Stimulated activated naive CD8-positive, alpha-beta T cell treated with anti-CD3 and anti-CD28 coated beads, Interleukin-15, Interleukin-2, amounts not matched to agents 100 ng/mL and 50 ng/mL, for 24 hours (primary cell): ENCODE results near the gene ZDHHC4.

Experiments used
- H3K27ac Mint-ChIP-seq: one replicate; pipeline ENCODE4 v1.8.0; 2021; ENCODE audit warnings: mild to moderate bottlenecking, mixed read lengths
- H3K27me3 Mint-ChIP-seq: one replicate; pipeline ENCODE4 v1.8.0; 2021; ENCODE audit warnings: mixed read lengths
- H3K36me3 Mint-ChIP-seq: one replicate; pipeline ENCODE4 v1.8.0; 2021; ENCODE audit warnings: low read depth, mixed read lengths
- H3K4me1 Mint-ChIP-seq: one replicate; pipeline ENCODE4 v1.8.0; 2021; ENCODE audit warnings: low read depth, mixed read lengths
- H3K4me3 Mint-ChIP-seq: one replicate; pipeline ENCODE4 v1.8.0; 2021; ENCODE audit warnings: mild to moderate bottlenecking, mixed read lengths
- H3K9me3 Mint-ChIP-seq: one replicate; pipeline ENCODE4 v1.8.0; 2021; ENCODE audit warnings: mixed read lengths

The ZDHHC4 gene

DNA sequence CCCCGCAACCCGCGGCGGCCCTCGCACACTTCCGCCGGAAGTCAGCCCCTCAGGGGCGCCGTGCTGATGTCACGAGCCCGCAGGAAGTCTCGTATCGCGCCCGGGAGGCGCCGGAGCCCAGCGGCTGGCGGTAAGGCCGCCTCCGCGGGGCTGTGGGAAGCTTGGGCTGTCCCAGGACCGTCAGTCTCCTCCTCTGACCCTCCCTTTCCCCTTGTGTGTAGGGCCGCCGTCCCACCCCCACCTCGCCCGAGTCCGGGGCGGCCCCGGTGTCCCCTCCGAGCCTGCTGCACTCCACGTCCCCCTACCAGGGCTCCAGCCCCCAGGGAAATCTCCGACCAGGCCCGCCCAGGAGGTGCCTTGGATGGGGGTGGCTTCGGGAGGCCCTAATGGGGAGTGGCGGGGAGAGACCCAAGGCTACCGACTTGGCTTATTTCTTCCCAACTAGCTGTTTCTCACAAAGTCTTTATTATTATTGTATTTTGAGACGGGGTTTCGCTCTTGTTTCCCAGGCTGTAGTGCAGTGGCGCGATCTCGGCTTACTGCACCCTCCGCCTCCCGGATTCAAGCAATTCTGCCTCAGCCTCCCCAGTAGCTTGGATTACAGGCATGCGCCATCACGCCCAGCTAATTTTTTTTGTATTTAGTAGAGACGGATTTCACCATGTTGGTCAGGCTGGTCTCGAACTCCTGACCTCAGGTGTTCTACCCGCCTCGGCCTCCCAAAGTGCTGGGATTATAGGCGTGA, at the start of gene ZDHHC4:
TSS of gene ZDHHC4 (plus strand) at position 86 of the 745 bp plus-strand sequence. CDS start 3,108 bp downstream, outside the sequence.
- Mint-ChIP-seq H3K9me3 (no peaks in the 10 kb centered on the region), H3K4me3 (peak within 1 kb of the TSS; percentile 86), H3K27me3 (no peaks in the 10 kb centered on the region), H3K36me3 (peaks cover 26% of the 10 kb centered on the region), H3K4me1 (peaks cover 23% of the 10 kb centered on the region), H3K27ac (peak within 1 kb of the TSS; percentile 86)

DNA sequence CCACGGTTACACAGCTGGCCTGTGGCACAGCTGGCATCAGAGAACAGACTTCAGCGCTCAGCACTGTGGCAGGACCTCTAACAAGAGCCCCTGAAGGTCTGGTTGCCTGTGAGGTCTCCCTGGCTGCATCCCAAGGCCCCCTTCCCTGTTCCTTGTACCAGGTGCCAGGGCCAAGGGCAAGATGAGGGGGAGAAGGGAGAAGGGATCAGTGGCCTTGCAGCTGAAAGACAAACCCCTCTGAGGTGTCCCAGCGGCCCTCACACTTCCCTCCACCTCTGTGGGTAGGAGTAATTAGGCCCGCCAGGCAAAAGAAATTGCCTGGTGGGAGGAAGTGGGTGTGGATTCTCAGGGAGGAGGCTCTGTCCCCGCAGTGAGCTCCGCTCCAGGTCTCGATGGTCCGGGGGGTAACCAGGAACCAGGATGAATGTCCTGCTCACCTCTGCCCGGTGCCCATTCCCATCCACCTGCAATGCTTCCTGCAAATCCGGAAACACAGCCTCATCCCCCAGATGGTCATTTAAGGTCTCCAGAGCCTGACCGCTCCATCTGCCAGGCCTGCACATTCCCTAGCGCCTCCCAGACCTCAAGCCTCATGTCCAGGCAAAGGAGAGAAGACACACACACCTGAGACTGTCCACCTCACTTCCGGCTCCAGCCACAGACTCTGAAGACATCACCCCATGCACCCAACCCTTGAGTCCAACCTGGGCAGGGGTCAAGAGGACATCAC, 48.7 kb upstream of the ZDHHC4 start:
- H3K27me3 Mint-ChIP-seq = peaks cover 22% of the 10 kb centered on the region
- no peak overlapping the region for H3K4me3 Mint-ChIP-seq
- no peaks in the 10 kb centered on the region for H3K9me3 Mint-ChIP-seq
- H3K27ac Mint-ChIP-seq = no peak overlapping the region
- peaks cover 19% of the 10 kb centered on the region for H3K4me1 Mint-ChIP-seq
- H3K36me3 Mint-ChIP-seq = no peaks in the 10 kb centered on the region

DNA sequence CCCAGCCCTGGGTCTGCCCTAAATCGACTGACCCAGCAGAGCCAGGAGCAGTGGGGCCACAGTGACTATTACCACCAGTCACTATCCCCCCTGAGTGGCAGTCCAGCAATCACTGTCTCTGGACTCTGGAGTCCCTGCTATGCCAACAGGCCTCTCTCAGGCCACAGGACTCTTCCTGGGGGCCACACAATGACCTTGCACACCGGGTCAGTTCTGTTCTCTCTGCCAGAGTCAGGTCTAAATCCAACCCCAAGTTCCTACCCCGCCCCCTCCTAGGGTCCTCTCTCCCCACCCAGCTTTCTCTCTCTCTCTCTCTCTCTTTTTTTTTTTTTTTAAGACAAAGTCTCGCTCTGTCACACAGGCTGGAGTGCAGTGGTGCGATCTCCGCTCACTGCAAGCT, 47.6 kb upstream of the ZDHHC4 start:
- Mint-ChIP-seq H3K27ac (no peak overlapping the region), H3K4me3 (peak overlapping the region; percentile 59), H3K27me3 (peaks cover 22% of the 10 kb centered on the region), H3K4me1 (peaks cover 27% of the 10 kb centered on the region), H3K36me3 (no peaks in the 10 kb centered on the region), H3K9me3 (no peaks in the 10 kb centered on the region)

DNA sequence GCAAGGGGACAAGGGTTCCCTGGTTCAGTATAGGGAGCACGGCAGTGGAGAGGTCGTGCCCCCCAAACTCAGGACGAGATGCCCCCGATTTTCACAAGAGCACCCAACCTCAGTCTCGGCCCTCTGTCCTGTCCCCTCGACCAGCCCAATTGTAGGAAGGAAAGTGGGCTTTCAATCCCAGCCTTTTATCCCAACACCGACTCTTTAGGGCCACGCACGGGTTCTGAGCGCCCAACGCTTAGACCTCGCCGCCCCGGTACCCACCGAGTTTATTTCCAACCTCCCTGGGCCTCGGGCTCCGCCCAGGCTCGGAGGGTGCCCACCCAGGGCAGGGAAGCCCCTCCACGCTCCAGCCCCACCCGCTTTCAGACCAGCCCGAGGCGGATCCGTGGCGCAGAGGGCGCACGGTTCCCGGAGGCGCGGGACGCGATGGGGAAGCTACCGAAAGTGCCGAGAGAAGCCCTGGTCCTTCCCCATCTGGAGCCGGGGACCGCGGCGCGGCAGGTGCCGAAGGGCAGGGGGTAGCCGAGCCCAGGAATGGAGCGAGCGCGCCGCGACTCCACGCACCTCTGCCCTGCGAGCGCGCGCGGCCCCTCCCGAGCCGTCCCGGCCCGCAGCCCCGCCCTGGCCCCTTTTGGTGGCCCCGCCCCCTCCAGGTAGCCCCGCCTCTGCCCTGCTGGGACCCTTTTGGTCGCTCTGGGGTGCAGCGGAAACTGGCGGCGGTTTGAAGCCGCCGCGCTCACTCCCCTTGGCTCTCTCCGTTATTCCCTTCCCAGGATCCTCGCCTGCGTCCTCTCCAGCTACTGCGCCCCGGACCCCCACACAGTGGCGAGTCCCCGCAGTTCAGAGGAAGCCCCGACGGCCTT, 46.4 kb upstream of the ZDHHC4 start:
- peaks cover 26% of the 10 kb centered on the region for H3K27me3 Mint-ChIP-seq
- no peaks in the 10 kb centered on the region for H3K9me3 Mint-ChIP-seq
- H3K4me1 Mint-ChIP-seq = peaks cover 31% of the 10 kb centered on the region
- peak overlapping the region; percentile 78 for H3K4me3 Mint-ChIP-seq
- H3K27ac Mint-ChIP-seq = peak overlapping the region; percentile 36
- no peaks in the 10 kb centered on the region for H3K36me3 Mint-ChIP-seq

DNA sequence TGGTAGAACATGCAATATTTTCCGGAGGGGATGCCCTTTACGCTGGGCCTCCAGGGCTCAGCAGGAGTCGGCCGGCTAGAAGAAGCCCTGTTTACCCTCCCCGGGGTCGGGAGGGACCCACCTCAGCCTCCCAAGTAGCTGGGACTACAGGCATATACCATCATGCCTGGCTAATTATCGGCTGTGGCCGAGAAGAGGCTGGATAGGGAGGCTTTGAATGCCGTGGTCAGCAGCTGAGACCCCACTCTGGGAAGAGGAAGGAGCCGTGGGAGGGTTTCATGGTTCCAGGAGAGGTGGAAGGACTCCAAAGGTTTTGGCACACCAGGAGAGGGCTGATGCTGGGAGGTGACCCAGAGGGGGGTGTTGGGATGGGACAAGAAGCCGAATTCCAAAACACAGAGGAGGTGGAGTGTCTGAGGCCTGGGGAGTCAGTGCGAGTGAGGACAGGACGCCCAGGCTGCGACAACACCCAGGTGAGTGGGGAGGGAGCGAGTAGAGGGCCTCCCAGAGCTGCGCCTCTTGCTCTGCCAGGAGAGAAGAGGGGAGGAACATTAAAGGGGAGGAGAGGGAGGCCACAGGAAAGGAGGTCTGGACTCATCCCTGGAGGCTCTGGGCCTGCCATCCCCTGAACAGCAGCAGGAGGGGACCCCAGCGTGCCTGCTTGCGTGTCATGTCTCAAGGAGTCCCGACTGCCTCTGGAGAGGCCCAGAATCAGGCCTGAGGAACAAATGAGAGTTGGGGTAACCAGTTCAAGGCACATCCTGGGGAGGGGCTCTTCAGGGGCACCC, 45.6 kb upstream of the ZDHHC4 start:
- no peaks in the 10 kb centered on the region for H3K9me3 Mint-ChIP-seq
- H3K4me3 Mint-ChIP-seq = peak overlapping the region; percentile 78
- H3K27me3 Mint-ChIP-seq = peaks cover 26% of the 10 kb centered on the region
- H3K4me1 Mint-ChIP-seq = peaks cover 31% of the 10 kb centered on the region
- H3K27ac Mint-ChIP-seq = peak overlapping the region; percentile 36
- no peaks in the 10 kb centered on the region for H3K36me3 Mint-ChIP-seq

DNA sequence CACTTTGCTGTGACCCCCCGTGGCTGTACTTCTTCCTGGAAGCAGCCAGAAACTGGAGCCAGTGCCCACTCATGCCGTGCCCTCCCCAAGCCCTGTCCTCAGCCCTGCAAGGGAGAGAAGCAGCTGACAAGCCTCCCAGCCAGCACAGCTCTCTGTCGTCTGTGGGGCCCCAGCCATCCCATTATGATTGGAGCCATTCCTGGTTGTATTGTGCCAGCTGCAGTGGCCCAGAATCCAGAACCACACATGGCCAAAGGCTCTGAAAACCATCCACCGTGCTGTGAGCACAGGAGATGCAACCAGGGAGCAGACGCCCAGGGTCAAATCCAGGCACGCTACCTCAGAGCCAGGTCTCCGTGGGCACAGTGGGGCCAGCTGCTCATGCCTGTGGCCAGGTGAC, 44.7 kb upstream of the ZDHHC4 start:
- peaks cover 23% of the 10 kb centered on the region for H3K4me1 Mint-ChIP-seq
- H3K4me3 Mint-ChIP-seq = no peak overlapping the region
- H3K36me3 Mint-ChIP-seq = no peaks in the 10 kb centered on the region
- peaks cover 19% of the 10 kb centered on the region for H3K27me3 Mint-ChIP-seq
- no peak overlapping the region for H3K27ac Mint-ChIP-seq
- H3K9me3 Mint-ChIP-seq = no peaks in the 10 kb centered on the region

DNA sequence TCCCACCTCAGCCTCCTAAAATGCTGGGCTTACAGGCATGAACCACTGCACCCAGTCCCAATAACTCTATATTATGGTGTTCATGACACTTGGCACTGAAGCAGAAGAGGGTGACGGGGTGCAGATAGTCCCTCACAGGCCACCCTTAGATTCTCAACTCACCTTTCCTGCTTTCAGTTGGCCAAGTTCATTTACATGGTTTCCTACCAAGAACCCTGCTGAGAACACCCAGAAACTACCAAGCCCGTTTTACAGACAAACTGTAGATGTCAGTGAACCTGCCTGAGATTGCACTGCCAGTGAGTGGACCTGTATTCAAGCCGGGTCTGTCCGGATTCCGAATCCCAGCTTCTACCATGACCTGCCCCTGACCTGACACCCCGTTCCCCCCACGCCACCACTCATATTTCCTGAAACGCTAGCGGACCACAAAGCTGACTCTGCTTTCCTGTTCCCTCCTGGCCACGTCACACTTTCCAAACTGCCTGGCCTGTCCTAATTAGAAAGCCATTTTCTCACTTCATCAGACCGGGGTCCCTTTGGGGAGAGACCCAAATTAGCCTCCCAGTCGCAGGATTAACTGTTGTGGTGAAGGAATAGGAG, 43.3 kb upstream of the ZDHHC4 start:
- H3K36me3 Mint-ChIP-seq = no peaks in the 10 kb centered on the region
- H3K27ac Mint-ChIP-seq = peak overlapping the region; percentile 36

DNA sequence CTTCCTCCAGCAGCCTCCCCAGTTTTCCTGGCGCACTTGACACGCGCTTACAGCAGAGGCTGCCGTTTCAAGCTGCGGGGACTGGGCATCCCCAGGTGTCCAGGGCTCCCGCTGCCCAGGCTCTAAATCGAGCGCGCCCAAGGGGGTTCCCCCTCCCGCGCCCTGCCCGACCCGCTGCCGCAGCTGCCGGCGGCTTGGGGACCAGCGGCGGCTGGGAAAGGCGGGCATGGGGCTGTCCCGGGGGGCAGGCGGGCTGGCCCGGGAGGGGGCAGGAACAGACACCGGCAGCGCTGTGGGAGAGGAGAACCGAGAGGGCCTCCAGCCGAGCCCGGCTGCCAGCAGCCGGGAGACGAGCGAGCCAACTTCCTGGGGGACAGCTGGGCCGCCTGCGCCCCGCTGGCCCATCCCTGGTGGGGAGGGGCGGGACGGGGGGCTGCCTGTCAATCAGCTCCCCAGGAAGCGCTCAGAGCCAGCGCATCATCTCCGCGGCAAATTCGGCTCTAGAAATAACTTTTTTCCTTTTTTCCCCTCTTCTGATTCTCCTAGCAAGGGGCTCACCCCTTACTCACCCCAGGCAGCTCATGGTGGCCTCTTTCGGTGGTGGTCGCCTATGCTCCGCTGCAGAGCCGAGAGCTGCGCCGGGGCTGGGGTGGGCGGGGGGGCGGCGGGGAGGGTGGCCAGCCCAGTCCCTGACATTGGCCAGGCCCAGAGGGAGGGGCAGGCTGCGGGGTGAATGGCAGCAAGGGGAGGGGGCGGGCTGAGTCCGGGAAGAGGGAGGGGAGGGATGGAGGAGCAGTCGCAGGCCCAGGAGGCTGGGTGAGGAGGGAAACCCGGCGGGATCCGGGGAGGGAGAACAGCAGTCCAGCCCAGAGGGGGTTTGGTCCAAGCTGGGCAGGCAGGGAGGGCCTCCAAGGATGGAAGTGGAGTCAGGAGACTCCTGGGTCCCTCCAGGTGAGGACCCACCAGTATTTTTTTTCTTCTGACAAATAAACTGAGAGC, 40.7 kb upstream of the ZDHHC4 start:
- Mint-ChIP-seq H3K27ac (no peak overlapping the region), H3K27me3 (peaks cover 22% of the 10 kb centered on the region), H3K4me3 (no peak overlapping the region), H3K9me3 (no peaks in the 10 kb centered on the region), H3K4me1 (peaks cover 14% of the 10 kb centered on the region), H3K36me3 (no peaks in the 10 kb centered on the region)

More for the DNA sequence above, 43.3 kb upstream of the ZDHHC4 start:
- Mint-ChIP-seq H3K4me3 (peak overlapping the region; percentile 27), H3K9me3 (no peaks in the 10 kb centered on the region), H3K4me1 (peaks cover 23% of the 10 kb centered on the region), H3K27me3 (peaks cover 23% of the 10 kb centered on the region)

DNA sequence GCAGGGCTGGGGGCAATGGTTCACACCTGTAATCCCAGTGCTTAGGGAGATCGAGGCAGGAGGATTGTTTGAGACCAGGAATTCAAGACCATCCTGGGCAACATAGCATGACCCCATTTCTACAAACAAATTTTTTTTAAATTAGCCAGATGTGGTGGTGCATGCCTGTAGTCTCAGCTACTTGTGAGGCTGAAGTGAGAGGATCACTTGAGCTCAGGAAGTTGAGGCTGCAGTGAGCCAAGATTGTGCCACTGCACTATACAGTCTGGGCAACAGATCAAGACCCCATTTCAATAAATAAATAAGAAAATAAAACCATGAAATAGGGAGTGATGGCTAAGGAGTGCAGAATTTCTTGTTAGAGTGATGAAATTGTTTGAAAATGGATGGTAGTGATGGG, 34.9 kb upstream of the ZDHHC4 start:
- H3K27ac Mint-ChIP-seq = no peak overlapping the region

DNA sequence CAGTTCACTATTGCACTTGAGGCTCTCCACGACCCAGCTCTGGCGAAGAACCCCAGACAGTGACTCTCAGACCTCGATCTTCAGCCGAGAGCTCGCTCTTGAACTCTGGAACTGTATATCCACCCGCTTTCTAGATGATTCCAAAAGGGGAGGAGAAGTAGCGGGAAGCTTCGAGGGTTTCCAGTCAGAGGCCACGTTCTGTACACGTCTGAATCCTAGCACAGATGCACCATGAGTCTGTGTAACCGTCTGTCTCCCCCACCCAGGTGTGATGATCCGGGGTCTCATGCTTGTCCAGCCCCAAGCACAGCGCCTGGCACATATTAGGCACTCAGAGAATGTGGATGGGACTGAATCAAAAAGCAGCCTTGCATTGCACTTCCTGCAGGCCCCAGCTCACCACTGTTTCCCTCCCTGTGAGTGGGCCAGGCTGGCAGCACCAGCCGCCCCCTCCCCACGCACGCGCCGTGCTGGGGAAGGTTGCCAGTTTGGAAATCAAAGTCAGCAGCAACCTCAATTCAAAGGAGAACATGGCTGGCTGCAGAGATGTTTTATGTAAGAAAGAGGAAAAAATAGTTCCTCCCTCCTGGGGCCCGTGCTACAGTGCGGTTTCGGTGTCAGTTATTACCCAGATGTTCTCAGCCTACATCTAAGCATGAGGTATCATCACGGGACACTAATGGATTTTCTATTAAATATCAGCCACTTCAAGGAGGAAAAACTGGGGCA, 31.7 kb upstream of the ZDHHC4 start:
- Mint-ChIP-seq H3K36me3 (no peaks in the 10 kb centered on the region), H3K27ac (no peak overlapping the region), H3K9me3 (no peaks in the 10 kb centered on the region), H3K4me3 (no peak overlapping the region), H3K27me3 (peaks cover 7% of the 10 kb centered on the region), H3K4me1 (peaks cover 13% of the 10 kb centered on the region)

More for the DNA sequence above, 34.9 kb upstream of the ZDHHC4 start:
- H3K27me3 Mint-ChIP-seq = peaks cover 22% of the 10 kb centered on the region
- peaks cover 13% of the 10 kb centered on the region for H3K4me1 Mint-ChIP-seq
- H3K9me3 Mint-ChIP-seq = no peaks in the 10 kb centered on the region
- H3K4me3 Mint-ChIP-seq = no peak overlapping the region
- no peaks in the 10 kb centered on the region for H3K36me3 Mint-ChIP-seq

DNA sequence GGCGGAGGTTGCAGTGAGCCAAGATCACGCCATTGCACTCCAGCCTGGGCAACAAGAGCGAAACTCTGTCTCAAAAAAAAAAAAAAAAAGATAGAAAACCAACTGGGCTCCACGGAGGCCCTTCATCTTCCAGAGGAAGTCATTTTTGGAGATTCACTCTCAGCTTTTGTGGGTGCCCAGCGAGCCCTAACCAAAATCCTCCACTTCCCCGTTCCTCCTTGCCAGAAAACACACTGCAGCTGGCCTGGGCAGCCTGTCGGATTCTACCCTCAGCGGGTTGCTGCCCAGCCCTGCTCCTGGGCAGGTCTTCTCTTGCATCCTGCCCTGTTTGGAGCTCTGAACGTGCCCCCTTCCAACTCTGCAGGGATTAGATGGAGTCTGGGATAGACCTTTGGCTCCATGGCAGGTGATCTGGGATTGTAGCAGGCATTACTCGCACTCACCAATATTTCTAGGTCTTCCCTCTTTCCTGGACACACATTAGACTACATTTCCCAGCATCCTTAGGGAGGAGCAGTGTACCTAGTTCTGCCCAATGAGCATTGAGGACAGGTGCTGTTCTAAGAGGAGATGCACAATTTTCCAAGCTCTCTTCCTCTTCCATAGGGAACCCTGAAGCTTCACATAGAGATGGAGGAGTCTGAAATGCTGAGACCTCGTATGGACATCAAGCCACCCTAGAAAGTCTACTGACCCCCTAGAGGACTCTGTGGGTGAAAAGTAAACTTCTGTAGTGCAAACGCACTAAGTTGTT, 30.6 kb upstream of the ZDHHC4 start:
- peaks cover 13% of the 10 kb centered on the region for H3K4me1 Mint-ChIP-seq
- no peak overlapping the region for H3K4me3 Mint-ChIP-seq
- no peak overlapping the region for H3K27ac Mint-ChIP-seq
- no peaks in the 10 kb centered on the region for H3K9me3 Mint-ChIP-seq
- peaks cover 4% of the 10 kb centered on the region for H3K27me3 Mint-ChIP-seq
- H3K36me3 Mint-ChIP-seq = no peaks in the 10 kb centered on the region

DNA sequence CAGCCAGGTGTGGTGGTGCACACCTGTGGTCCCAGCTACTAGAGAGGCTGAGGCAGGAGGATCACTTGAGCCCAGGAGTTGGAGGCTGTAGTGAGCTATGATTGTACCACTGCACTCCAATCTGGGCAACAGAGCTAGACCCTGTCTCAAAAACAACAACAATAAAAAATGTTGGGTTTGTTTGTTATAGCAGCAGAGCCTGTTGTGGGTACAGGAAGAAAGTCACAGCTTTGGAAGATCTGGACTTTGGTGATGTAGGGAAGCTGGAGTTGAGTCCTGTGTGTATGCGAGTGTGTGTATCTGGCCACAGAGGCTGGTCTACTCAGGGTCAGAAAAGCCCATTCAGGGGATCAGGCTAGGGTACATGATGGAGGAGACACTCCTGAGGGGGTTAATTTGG, 29.9 kb upstream of the ZDHHC4 start:
- Mint-ChIP-seq H3K4me3 (no peak overlapping the region), H3K27me3 (peaks cover 4% of the 10 kb centered on the region), H3K9me3 (no peaks in the 10 kb centered on the region), H3K4me1 (peaks cover 13% of the 10 kb centered on the region), H3K27ac (no peak overlapping the region), H3K36me3 (no peaks in the 10 kb centered on the region)
